Thyroid gland (tissue), 4 donors: ENCODE measurements around the gene IRAG1. TPM values are rescaled to one million over a fixed set of nuclear protein-coding genes. Genes with fewer than 3 reads are reported as not detected.
A peak's percentile ranks its signal among the peaks of the same experiment; 100 is the strongest.

Experiments
- DNase-seq, 2 donors: peaks; one replicate each; pipeline ENCODE4 v3.0.0-alpha.2; 2019
- H3K27ac ChIP-seq, 3 donors: fragments of 200-600 bp; sonication (generic); 1 replicate in 2 of 3; 2 replicates in 1 of 3; pipeline ENCODE4 v1.5.1; 2016 to 2019; ENCODE audit warnings: mild to moderate bottlenecking in 1 of 3, moderate library complexity in 1 of 3
- H3K27me3 ChIP-seq: fragments of 200-600 bp; sonication (generic); one replicate; pipeline ENCODE4 v1.5.1; 2019
- H3K36me3 ChIP-seq, 2 donors: fragments of 200-600 bp; sonication (generic); one replicate each; pipeline ENCODE4 v1.5.1; 2016 to 2019
- H3K4me1 ChIP-seq, 2 donors: fragments of 200-600 bp; sonication (generic); one replicate each; pipeline ENCODE4 v1.5.1; 2017 to 2019
- H3K4me3 ChIP-seq, 3 donors: fragments of 200-600 bp; sonication (generic); replicated peaks in 1 of 3; 1 replicate in 2 of 3; 2 replicates in 1 of 3; pipeline ENCODE4 v1.5.1; 2016; ENCODE audit warnings: mild to moderate bottlenecking in 1 of 3
- H3K9me3 ChIP-seq: fragments of 200-600 bp; sonication (generic); one replicate; pipeline ENCODE4 v1.5.1; 2017
- CTCF ChIP-seq, 6 experiments: fragments of 200-600 bp in 3 of 6; fragments of 450-650 bp in 3 of 6; sonication (generic) in 3 of 6; IDR thresholded peaks; one replicate each; pipeline ENCODE4 v1.5.1; 2016 to 2019; ENCODE audit warnings: antibody characterized with exemption in 6 of 6, mild to moderate bottlenecking in 2 of 6, inconsistent platforms in 1 of 6, moderate library complexity in 1 of 6
- POLR2A ChIP-seq, 2 donors: fragments of 450-650 bp; IDR thresholded peaks; one replicate each; pipeline ENCODE4 v1.6.1; 2017; ENCODE audit warnings: antibody characterized with exemption in 2 of 2, mild to moderate bottlenecking in 2 of 2, moderate library complexity in 1 of 2
- WGBS, 2 donors: methylation state at CpG; one replicate each; pipeline ENCODE4 v1.1.5; 2017; 5-methylcytosine and 5-hydroxymethylcytosine counted together
- intact Hi-C: fragments of 100-400 bp; cut with DNase I; formaldehyde crosslinking; loops from one replicate; pipeline ENCODE4 v1.15.1; 2023
- small RNA-seq: library from RNA; depleted of rRNA; stranded (forward); fragments of <200 nt; gene quantifications from one replicate; pipeline ENCODE3, GENCODE V24; 2016
- total RNA-seq, 4 donors: library from RNA; depleted of rRNA; stranded (reverse); fragments of >200 nt; gene quantifications; one replicate each; pipeline ENCODE4 v1.2.3, GENCODE V29; 2016

The IRAG1 gene
- total RNA-seq, 4 donors from 2014 or later, result 3.2 to 14.4 (median 5.8) TPM

- Histone ChIP-seq H3K27ac (no peak overlapping the region), H3K36me3 (no peaks in the 10 kb centered on the region), H3K9me3 (no peaks in the 10 kb centered on the region), H3K4me3 (no peak overlapping the region), H3K4me1 (no peaks in the 10 kb centered on the region), H3K27me3 (no peaks in the 10 kb centered on the region)
- TF ChIP-seq POLR2A (IDR thresholded peaks at IDR 0.05) (no peak), CTCF (IDR thresholded peaks at IDR 0.05) (no peak)
- WGBS, 2 donors, result 72 to 73% methylated on average over 7 to 8 of the region's 8 CpGs
- intact Hi-C loops, result no loop called here
- peak in 1 of 2 donors; percentile 45 for DNase-seq
Measured at GRCh38 chr11:10646681-10647355, 46.7 kb downstream of the IRAG1 start.

GRCh38 chr11:10646005-10646404 is 47.5 kb downstream of the IRAG1 start:
- intact Hi-C loops, result no loop called here
- H3K4me3 ChIP-seq, result no peak overlapping the region
- TF ChIP-seq CTCF (IDR thresholded peaks at IDR 0.05), result no peak
- no peak for TF ChIP-seq POLR2A (IDR thresholded peaks at IDR 0.05)
- no peaks in the 10 kb centered on the region for H3K36me3 ChIP-seq
- no peaks in the 10 kb centered on the region for H3K27me3 ChIP-seq
- H3K4me1 ChIP-seq, result no peaks in the 10 kb centered on the region
- H3K27ac ChIP-seq, result no peak overlapping the region
- peak; percentile 67 to 75 for DNase-seq
- H3K9me3 ChIP-seq, result no peaks in the 10 kb centered on the region

- no peak for DNase-seq
- Histone ChIP-seq H3K9me3 (no peaks in the 10 kb centered on the region), H3K4me3 (no peak overlapping the region), H3K27ac (no peak overlapping the region), H3K27me3 (no peaks in the 10 kb centered on the region), H3K4me1 (no peaks in the 10 kb centered on the region), H3K36me3 (no peaks in the 10 kb centered on the region)
- no peak for TF ChIP-seq CTCF (IDR thresholded peaks at IDR 0.05)
- TF ChIP-seq POLR2A (IDR thresholded peaks at IDR 0.05), result no peak
- intact Hi-C loops, result no loop called here
- WGBS, 2 donors, result 79 to 88% methylated on average over 6 of the region's 6 CpGs
Measured at GRCh38 chr11:10645212-10645795, 48.3 kb downstream of the IRAG1 start.

Small RNA genes lying within 50 kb of the gene (small RNA-seq; reads per million reads assigned to genes)
- not detected for gene RF00019

Other genes starting within 250 kb of the IRAG1 start
- gene AMPD3, start 238.5 kb downstream of the IRAG1 start, total RNA-seq, result 10 to 100 TPM in 2 of 4 donors, 1 to 10 TPM in 2; 3.8 to 13.0 (median 7.6) TPM
- gene RNF141, start 152.6 kb downstream of the IRAG1 start, total RNA-seq, result 10 to 100 TPM; 32.4 to 45.3 (median 40.7) TPM
- 100 to 1,000 TPM in 1 of 4 donors, 10 to 100 TPM in 3; 27.2 to 185 (median 73.5) TPM for gene LYVE1, start 125.1 kb downstream of the IRAG1 start, total RNA-seq
- gene CTR9, start 57.5 kb upstream of the IRAG1 start, total RNA-seq, result 10 to 100 TPM; 28.9 to 35.3 (median 31.7) TPM
- 100 to 1,000 TPM; 501 to 609 (median 578) TPM for gene EIF4G2, start 115.2 kb upstream of the IRAG1 start, total RNA-seq
- gene ZBED5, start 164.3 kb upstream of the IRAG1 start, total RNA-seq, result 10 to 100 TPM; 42.9 to 58.6 (median 52.4) TPM